Left lobe of liver (tissue), 2 donors: ENCODE measurements around the gene TSPOAP1. TPM values are rescaled to one million over a fixed set of nuclear protein-coding genes. Genes with fewer than 3 reads are reported as not detected.
A peak's percentile ranks its signal among the peaks of the same experiment; 100 is the strongest.

Source experiments
- ATAC-seq: fragments of 200-7000 bp; cut with Tn5 transposase; one replicate; pipeline ENCODE4 v1.9.1; 2020; ENCODE audit warnings: mild to moderate bottlenecking, moderate library complexity
- DNase-seq: peaks from one replicate; pipeline ENCODE4 v3.0.0-alpha.2; 2020; ENCODE audit warnings: low spot score
- total RNA-seq: library from RNA; stranded (reverse); gene quantifications from one replicate; pipeline ENCODE4 v1.2.1, GENCODE V29; 2021
- donor health status: DM: no; HTN: no; CAD: no; lungs with moderate emphysema.
- donor health status: DM: no; HTN: yes; CAD: no.

The TSPOAP1 gene, protein sequence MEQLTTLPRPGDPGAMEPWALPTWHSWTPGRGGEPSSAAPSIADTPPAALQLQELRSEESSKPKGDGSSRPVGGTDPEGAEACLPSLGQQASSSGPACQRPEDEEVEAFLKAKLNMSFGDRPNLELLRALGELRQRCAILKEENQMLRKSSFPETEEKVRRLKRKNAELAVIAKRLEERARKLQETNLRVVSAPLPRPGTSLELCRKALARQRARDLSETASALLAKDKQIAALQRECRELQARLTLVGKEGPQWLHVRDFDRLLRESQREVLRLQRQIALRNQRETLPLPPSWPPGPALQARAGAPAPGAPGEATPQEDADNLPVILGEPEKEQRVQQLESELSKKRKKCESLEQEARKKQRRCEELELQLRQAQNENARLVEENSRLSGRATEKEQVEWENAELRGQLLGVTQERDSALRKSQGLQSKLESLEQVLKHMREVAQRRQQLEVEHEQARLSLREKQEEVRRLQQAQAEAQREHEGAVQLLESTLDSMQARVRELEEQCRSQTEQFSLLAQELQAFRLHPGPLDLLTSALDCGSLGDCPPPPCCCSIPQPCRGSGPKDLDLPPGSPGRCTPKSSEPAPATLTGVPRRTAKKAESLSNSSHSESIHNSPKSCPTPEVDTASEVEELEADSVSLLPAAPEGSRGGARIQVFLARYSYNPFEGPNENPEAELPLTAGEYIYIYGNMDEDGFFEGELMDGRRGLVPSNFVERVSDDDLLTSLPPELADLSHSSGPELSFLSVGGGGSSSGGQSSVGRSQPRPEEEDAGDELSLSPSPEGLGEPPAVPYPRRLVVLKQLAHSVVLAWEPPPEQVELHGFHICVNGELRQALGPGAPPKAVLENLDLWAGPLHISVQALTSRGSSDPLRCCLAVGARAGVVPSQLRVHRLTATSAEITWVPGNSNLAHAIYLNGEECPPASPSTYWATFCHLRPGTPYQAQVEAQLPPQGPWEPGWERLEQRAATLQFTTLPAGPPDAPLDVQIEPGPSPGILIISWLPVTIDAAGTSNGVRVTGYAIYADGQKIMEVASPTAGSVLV (N-terminal part only)
- 6.5 TPM for total RNA-seq

DNA sequence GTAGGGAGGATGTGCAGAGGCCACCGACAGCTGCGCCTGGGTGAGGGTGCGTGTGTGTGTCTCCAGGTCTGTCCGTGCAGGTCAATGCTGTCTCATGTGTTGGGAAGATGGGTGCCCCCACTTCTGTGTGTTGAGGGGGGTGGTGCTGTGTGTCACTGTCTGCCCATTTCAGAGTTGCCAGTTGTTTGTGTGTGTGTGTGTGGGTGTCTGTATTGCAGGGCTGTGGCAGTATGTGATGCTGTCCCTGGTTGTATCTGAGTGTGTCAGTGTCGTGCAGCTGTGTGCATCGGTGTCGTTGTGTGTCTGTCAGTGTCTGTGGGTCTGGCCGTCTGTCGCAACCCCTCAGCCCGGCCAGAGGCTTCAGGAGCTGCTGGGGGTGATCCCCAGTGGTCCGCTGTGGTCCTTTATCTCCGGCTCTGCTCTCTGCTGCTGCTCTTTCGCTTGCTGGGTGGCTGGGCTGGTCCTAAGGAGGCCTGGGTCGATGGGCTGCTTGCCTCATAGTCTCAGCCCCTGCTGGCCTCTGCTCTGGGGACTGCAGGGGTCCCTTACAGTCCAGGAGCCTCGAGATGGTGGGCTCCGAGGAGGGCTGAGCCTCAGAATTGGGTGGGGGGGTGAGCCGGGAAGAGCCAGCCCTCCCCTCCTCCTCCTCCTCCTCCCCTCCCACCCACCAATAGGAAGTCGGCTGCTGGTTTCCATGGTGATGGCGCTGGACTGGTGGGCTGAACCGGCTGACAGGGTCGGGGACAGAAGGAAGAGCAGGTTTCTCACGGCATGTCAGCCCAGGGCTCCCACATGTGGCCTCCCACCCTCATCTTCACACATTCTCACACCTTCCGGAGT lies at the start of gene TSPOAP1:
Gene TSPOAP1, minus strand, starts transcription at position 601 of the 840 bp plus-strand sequence. CDS start 875 bp downstream, outside the sequence.
- DNase-seq: no peak
- no peak for ATAC-seq

DNA sequence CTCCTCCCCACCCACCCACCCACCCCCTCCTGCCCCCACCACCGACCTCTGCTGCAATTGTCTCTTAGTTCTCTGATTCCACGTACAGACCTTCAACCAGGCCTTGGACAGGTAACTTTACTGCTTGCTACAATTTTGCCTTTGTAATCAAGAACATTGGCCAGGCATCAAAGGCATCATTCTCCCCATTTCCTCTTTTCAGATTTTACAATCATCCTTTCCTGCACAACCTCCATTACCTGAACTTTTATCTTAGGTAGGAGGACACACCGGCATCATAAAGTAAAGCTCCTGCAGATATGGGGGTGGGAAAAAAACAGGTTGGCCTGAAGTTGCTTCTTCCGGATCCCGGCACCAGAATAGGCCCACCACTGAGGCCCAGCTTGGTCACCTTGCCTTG lies 49.1 kb upstream of the TSPOAP1 start:
- no peak for DNase-seq

DNA sequence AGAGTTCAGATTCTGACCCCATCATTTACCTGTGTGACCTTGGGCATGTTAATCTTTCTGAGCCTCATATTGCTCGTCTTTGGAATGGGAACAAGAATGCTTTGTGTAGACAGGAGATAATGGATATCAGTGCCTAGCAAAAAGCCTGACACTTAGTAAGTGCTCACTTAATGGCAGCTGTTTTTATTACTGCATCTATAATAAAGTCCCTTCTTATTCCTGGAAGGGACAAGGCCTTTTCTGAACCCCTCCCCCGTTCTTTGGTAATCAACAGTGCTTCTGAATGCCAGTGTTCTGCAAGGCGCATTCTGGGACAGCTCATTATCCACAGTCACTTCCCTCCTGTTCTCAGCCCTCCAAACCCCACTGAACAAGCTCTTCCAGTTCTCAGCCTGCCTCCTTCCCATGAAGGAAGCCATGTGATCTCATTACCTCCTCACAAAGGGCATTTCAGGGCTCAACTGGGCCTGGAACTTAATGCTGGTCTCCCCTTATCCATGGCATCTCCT lies 48.6 kb upstream of the TSPOAP1 start:
- DNase-seq: no peak
- ATAC-seq: no peak

More for the DNA sequence above, 49.1 kb upstream of the TSPOAP1 start:
- no peak for ATAC-seq

DNA sequence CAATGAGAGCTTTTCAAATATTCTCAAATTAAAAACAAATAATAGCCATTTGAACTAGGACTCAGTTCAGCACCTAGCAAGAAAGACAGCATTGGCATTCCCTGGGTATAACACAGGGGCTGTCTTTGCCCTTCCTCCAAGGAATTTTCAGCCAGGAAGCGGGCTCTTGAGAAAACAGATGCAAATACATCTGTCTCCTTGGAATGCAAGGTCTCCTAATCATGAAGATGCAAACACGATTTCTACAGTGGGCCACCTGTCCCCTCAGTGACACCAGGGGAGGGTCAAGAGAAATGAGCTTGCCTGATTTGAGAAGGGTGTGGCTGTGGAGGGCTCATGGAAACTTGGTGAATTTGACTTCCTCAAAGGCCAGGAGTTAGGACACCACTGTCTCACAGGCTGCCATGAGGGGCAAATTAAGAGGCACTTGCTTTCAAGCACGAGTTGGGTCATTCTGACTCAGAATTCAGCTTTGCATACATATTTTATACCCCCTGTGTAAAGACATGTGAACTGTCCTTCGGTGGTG lies 47.9 kb upstream of the TSPOAP1 start:
- ATAC-seq: no peak
- no peak for DNase-seq

DNA sequence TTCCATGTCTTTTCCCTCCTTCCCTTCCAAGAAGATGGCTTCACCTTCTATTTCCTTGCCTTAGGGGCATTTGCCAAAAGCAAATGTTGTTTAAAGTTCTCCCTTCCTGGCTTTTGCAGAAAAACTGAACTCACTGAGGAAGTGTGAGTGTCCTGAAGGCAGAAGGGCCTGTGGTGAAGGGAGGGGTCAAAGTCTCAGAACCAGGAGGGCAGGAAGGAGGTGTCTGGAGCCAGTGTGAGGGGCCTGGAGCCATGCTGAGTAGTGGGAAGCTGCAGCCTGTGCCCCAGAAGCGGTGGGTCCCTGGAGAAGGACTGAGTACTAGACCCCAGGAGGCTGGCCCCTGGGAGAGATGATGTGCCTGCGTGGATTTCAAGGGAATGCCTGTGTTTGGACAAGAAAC lies 47.2 kb upstream of the TSPOAP1 start:
- ATAC-seq (no peak), DNase-seq (no peak)

DNA sequence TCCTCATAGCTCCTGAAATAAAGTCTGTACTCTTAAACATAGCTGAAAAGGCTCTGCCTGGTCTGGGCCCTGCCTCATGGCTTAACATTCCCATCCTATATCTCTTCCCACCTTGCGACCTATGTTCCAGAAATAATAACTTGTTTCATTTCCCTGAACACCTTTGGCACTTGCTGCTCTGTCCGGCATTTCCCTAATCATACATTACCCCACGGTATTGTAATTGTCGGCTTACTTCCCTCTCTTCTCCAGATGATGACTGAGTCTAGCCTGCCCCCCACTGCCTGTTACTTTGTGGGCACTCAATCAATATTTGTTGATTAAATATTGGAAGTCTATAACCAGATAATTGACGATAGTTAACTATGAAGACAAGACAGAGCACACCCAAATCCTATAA lies 46.7 kb upstream of the TSPOAP1 start:
- no peak for ATAC-seq
- no peak for DNase-seq

DNA sequence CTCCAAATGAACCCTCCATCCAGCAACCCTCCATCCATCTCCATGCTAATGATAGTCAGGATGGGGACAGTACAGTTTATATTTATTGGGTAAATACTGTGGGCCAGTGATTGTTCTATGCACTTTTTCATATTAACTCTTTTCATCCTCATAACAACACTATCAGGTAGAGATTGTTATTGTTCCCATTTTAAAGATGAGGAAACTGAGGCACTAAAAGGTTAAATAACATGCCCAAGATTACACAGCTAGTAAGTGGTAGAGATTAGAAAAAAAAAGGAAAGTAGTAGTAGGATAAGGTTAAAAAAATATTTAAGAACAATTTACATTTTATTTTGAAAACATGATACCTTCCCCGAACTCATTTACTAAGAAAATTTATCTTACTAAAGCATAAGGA lies 45.3 kb upstream of the TSPOAP1 start:
- ATAC-seq (no peak), DNase-seq (no peak)

DNA sequence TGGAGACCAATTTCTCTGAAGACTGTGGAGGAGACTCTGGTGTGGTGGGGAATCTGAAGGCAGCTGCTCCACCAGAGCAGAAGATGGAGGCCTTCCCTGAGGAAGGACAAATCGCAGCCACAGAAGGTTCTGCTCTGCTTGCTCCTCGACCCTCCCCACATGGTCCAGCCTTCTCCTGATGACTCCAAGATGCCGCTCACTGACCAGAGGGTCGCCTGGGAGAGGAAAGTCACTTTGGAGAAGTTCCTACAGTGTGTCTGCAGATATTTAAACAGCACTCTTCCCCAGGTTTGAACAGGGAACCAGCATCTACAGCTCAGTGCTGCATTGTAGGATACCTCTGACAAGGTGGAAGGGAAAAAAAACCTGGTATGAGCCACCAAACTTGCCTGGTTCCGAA lies 44.4 kb upstream of the TSPOAP1 start:
- no peak for DNase-seq
- ATAC-seq: no peak

DNA sequence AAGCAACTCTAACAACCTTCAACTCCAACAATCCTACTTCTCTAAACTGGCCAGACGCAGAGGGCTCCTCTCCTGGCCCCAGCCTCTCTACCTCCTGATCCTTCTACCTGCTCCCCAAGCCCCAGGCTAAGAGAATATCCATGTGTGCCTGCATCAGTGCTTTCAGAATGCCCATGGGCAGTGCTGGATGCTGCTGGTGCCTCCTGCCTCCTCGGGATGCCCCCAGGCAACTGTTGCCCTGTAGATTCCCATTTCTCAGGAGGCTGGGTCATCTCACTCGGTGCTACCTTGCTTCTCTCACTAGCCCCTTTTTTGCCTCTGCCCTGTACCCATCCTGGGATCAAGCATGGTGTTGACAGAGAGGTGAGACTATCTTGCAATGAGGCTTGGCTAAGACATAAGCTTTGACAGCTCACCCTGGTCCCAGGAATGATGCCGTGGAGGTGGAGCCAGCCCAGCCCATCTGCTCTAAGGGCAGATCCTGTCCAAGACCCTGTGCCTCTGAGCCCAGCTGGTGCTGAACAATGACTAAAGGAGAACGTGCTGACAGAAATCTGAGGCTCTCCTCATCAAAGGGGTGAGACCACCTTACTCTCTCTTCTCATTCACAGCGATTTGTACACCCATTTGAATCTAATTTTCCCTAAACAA lies 42.8 kb upstream of the TSPOAP1 start:
- ATAC-seq (no peak), DNase-seq (no peak)

DNA sequence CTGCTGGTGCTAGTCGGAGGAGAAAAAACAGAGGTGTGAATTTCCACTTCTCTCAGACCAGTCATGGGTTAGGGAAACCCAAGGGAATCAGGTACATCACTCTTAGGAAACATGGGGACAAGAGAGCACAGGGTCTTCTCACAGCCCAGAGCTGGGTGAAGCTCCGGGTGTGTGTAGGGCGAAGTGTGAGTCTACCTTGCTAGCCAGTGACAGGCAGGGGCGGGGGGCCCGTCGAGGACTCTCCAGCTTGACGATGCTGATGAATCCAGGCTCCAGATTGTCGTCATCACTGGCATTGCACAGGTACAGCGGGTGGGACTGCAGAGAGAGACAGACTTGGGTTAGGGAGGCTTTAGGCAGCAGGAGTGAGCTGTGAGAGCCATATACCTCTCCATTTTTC lies 42.1 kb upstream of the TSPOAP1 start:
- no peak for DNase-seq
- no peak for ATAC-seq

DNA sequence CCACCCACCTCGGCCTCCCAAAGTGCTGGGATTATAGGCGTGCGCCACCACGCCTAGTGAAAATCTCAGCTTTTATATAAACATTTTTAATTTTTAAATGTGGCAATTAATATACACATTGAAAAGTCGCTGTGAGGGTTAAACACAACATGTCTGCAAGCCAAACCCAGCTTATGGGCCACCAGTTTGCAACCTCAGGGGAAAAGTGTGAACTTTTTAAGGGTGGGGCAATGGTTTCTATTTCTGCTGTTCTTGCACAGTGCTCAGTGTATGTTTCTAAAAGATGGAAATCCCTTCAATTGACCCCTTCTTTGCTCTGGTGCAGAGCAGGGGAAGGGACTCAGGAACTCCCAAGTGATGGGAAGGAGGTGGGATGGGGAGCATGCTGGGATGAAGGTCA lies 41.7 kb upstream of the TSPOAP1 start:
- DNase-seq (no peak), ATAC-seq (no peak)

DNA sequence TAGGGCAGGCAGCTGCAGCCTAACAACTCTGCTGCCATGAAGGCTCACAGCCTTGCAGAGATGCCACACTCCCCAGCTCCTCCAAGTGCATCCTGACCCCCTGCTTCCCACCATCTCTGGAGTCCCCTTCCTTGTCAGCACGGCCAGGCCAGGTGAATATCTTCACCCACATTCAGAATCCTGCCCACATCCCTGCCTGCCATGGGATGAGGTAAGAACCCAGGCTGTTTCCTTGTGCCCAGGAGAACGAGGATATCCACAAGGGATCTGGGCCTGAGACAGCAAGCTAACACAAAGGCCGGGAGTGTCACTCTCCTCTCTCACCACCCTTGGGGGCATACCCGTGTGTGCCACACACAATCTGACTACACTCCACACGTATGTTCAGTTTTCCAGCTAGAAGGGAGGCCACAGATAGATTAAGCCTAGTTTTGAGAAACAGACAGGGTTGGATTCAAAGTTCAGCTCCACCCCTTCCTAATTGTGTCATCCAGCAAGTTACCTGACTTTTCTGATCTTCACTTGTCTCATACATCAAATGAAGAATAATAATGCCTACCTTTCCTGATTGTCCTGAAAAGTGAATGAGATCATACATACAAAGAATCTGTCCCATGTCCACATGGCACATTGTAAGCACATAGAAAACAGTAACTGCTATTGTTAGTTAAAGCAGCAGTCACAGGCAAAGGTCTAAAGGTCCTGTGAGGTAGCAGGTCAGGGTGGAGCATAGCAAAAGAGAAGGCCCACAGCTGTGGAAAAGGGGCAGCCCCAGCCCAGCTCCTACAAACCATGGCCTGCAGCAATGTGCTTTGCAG lies 40.8 kb upstream of the TSPOAP1 start:
- ATAC-seq (peak; percentile 87), DNase-seq (peak; percentile 65)

DNA sequence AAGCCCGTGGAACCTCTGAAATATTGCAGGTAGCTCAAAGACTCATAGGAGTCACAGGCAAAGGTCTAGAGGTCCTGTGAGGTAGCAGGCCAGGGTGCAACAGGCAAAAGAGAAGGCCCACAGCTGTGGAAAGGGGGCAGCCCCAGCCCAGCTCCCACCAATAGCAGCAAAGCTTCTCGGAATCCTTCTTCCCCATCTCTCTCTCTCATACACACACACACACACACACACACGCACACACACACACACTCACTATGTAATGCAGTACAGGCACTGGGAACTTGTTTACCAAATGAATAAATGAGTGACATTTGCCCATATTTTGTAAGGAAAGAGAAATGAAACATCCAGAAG lies 40.2 kb upstream of the TSPOAP1 start:
- ATAC-seq (peak; percentile 8), DNase-seq (no peak)

DNA sequence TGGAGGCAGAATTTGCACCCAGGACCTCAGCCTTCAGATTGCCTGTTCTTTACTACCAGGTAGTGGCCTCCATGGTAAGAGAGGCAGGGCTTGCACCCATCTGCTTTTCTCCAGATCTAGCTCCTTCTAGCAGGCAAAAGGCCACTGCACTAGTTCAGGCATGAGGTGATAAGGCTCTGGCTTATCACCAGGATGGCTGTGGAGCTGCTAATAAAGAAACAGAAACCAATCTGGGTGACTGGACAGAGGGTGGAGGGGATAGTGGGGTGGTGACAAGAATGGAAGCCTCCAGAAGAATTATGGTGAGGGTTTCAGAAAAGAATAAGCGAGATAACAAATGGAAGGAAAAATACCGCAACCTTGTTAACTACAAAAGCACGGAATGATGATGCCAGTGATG lies 38.9 kb upstream of the TSPOAP1 start:
- no peak for DNase-seq
- ATAC-seq: no peak

DNA sequence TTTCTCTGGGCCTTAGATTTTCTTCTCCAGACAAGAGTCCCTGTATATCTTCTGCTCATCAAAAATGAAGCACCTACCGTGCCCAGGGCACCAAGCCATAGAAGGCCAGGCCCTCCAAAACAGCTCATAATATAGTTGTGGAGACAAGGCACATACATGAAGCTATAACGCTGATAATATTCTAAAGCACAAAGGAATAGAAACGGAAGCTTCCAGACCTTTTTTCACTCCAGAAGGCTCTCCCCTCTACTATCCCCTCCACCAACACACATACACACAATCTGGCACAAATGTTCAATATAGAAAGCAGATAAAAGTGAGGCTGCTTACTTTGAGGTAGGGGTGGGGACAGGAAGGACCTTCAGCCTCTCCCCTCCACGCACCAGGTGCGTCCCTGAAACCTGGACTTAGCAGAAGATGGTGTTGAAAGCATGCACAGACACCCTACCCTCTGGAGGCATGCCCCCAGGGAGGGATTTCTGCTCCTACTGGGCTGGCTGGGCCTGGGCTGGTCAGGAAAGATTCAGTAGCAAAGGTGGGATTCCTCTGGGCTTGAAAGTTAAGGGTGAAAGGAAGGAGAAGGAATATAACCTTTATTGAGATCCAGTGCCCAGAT lies 37.5 kb upstream of the TSPOAP1 start:
- ATAC-seq: no peak
- no peak for DNase-seq

DNA sequence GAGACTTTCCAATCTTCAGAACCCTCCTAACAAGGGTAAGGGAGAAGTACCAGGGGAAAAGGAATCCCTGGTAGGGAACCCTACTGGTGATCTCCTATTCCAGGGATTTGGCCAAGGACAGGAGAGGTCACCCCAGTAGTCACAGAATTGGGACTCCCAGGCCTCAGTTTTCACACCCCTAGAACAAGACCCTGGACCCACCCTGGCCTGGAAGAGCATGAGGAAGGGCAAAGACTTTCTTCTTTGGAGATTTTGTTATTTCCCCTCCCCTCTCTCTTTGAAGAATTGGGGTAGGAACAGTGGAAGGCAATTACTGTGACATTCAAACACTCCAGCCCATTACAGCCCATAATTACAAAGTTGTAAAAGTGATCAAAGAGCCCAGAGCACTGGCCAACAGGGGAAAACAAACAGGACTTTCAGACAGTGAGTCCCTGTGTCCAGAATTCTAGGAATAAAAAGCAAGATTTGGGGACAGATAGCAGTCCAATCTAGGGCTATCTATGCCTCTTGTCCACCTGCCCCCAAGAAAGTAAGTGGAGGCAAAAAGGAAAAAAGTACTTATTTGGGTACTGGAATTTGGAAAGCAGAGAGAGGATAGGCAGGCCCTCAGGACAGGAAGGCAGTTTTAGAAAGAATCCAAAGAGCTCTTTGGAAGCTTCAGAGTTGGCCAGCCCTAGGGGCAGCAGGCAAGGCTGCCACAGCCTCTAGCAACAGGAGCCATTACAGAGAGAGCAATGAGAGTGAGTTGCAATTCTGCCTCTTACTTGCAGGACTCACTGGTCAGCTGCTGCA lies 36.8 kb upstream of the TSPOAP1 start:
- DNase-seq (no peak), ATAC-seq (no peak)

DNA sequence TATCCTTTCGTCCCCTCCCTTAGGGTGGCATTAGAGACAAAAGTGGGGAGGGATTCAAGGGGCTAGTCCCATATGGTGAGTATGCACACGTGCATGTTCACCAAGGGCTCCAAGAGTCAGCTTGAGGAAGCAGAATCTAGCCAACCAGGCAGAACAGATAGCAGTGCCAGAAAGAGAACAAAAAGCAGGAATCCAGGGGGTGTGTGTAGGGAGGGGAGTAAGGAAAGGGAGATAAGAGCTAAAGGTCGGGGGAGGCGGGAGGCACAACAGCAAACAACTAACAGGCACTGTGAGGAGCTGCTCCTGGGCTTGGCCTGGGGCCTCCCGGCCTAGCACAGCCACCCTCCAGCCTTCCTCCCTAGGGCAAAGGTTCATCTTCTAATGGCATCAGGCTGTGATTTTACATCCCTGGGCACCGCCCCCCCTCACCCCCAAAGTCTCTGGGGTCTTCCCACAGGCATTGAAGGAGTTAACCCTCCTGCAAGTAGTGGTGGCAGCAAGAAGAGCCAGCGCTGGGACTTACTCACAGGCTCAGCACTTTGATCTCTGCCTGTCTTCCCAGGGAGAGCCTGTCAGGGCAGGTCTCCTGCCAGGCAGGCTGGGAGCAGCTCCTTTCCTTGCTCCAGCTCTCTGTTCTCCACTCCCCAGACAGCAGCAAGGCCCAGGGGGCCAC lies 35.8 kb upstream of the TSPOAP1 start:
- peak; percentile 58 for DNase-seq
- ATAC-seq: peak; percentile 65
